ENCODE data around the gene TACR1. TPM values are rescaled to one million over a fixed set of nuclear protein-coding genes. Genes with fewer than 3 reads are reported as not detected.

The TACR1 gene
- total and polyA plus RNA-seq, 2 donors (not counting 1 experiment from before 2014, with no cell fraction given), result 0.01 to 0.05 TPM

- Mint-ChIP-seq H3K9me3 (ENCODE audit: insufficient read depth) (no peaks in the 10 kb centered on the region), H3K4me3 (no peak overlapping the region), H3K27ac (no peak overlapping the region), H3K27me3 (no peaks in the 10 kb centered on the region), H3K4me1 (no peaks in the 10 kb centered on the region)
- ChIA-PET POLR2A (no interaction called here), CTCF (interaction anchor here (1.3 kb wide), 1 partner anchor 504 kb away, joined by 3 read pairs; no protein-coding TSS in a partner anchor)
- H3K79me2 ChIP-seq (ENCODE audit: control insufficient read depth, insufficient read depth, low read length), result no peaks in the 10 kb centered on the region
- peaks cover 0 to 3% (median 3%) of the 10 kb centered on the region in 3 donors for H3K9me3 ChIP-seq (ENCODE audit: control extremely low read depth in 1 of 3, control insufficient read depth in 2 of 3, insufficient read depth in 1 of 3, low read length in 2 of 3)
- ATAC-seq (ENCODE audit: low read depth) (no peak), DNase-seq (no peak)
- H4K20me1 ChIP-seq (ENCODE audit: control insufficient read depth, insufficient read depth, low read length, poor library complexity, severe bottlenecking), result no peaks in the 10 kb centered on the region
- WGBS (ENCODE audit: insufficient coverage), result 92% methylated on average over 6 of the region's 6 CpGs
- no peaks in the 10 kb centered on the region for H3K4me1 ChIP-seq (ENCODE audit: control insufficient read depth in 2 of 2, insufficient read depth in 2 of 2, low read length in 2 of 2)
- no peak overlapping the region for H3K9ac ChIP-seq (ENCODE audit: low read length)
- TF ChIP-seq CTCF (IDR thresholded peaks at IDR 0.05) (no peak), EZH2 (IDR thresholded peaks at IDR 0.05; ENCODE audit: borderline replicate concordance, insufficient read depth, low read depth, low read length, poor library complexity, severe bottlenecking) (no peak)
- intact Hi-C loops (cut with micrococcal nuclease), result no loop called here
- no peak overlapping the region for H2AFZ ChIP-seq (ENCODE audit: insufficient read depth, low read depth, low read length, poor library complexity, severe bottlenecking)
- H3K4me2 ChIP-seq (replicated peaks; ENCODE audit: low read depth, low read length, poor library complexity, severe bottlenecking), result no peak overlapping the region
- no peak overlapping the region for H3K27ac ChIP-seq (ENCODE audit: low read length in 2 of 2)
- no peaks in the 10 kb centered on the region for H3K36me3 ChIP-seq (replicated peaks in 1 of 2; ENCODE audit: control extremely low read depth in 1 of 2, control insufficient read depth in 1 of 2, extremely low read depth in 1 of 2, insufficient read depth in 2 of 2, low read length in 1 of 2)
- no peak overlapping the region for H3K4me3 ChIP-seq (ENCODE audit: control extremely low read depth in 1 of 5, extremely low read depth in 1 of 5, insufficient read depth in 1 of 5, low read depth in 2 of 5, low read length in 4 of 5)
- no peaks in the 10 kb centered on the region for H3K27me3 ChIP-seq (replicated peaks in 1 of 4; ENCODE audit: control extremely low read depth in 1 of 4, control insufficient read depth in 3 of 4, insufficient read depth in 4 of 4, low read length in 3 of 4)
Measured at GRCh38 chr2:75123876-75124275, 75.4 kb downstream of the TACR1 start.

GRCh38 chr2:75113231-75113869 lies 86.0 kb downstream of the TACR1 start:
- intact Hi-C loops (cut with micrococcal nuclease), result no loop called here
- ATAC-seq (ENCODE audit: low read depth) (no peak), DNase-seq (no peak)
- Histone ChIP-seq H3K27me3 (replicated peaks in 1 of 4; ENCODE audit: control extremely low read depth in 1 of 4, control insufficient read depth in 3 of 4, insufficient read depth in 4 of 4, low read length in 3 of 4) (no peaks in the 10 kb centered on the region), H2AFZ (ENCODE audit: insufficient read depth, low read depth, low read length, poor library complexity, severe bottlenecking) (no peak overlapping the region), H3K9ac (ENCODE audit: low read length) (no peak overlapping the region), H3K79me2 (ENCODE audit: control insufficient read depth, insufficient read depth, low read length) (no peaks in the 10 kb centered on the region), H3K4me1 (ENCODE audit: control insufficient read depth in 2 of 2, insufficient read depth in 2 of 2, low read length in 2 of 2) (no peaks in the 10 kb centered on the region), H3K9me3 (ENCODE audit: control extremely low read depth in 1 of 3, control insufficient read depth in 2 of 3, insufficient read depth in 1 of 3, low read length in 2 of 3) (no peaks in the 10 kb centered on the region), H4K20me1 (ENCODE audit: control insufficient read depth, insufficient read depth, low read length, poor library complexity, severe bottlenecking) (no peaks in the 10 kb centered on the region), H3K4me3 (ENCODE audit: control extremely low read depth in 1 of 5, extremely low read depth in 1 of 5, insufficient read depth in 1 of 5, low read depth in 2 of 5, low read length in 4 of 5) (no peak overlapping the region), H3K27ac (ENCODE audit: low read length in 2 of 2) (no peak overlapping the region), H3K36me3 (replicated peaks in 1 of 2; ENCODE audit: control extremely low read depth in 1 of 2, control insufficient read depth in 1 of 2, extremely low read depth in 1 of 2, insufficient read depth in 2 of 2, low read length in 1 of 2) (no peaks in the 10 kb centered on the region), H3K4me2 (replicated peaks; ENCODE audit: low read depth, low read length, poor library complexity, severe bottlenecking) (no peak overlapping the region)
- POLR2A ChIA-PET, result no interaction called here
- no peaks in the 10 kb centered on the region for H3K27me3 Mint-ChIP-seq
- no peaks in the 10 kb centered on the region for H3K9me3 Mint-ChIP-seq (ENCODE audit: insufficient read depth)
- no peak overlapping the region for H3K4me3 Mint-ChIP-seq
- no peak overlapping the region for H3K27ac Mint-ChIP-seq
- no peaks in the 10 kb centered on the region for H3K4me1 Mint-ChIP-seq
- no CpG with 5 or more reads among the region's 4 CpGs for WGBS (ENCODE audit: insufficient coverage)
- TF ChIP-seq CTCF (IDR thresholded peaks at IDR 0.05) (no peak), EZH2 (IDR thresholded peaks at IDR 0.05; ENCODE audit: borderline replicate concordance, insufficient read depth, low read depth, low read length, poor library complexity, severe bottlenecking) (no peak)
- CTCF ChIA-PET, result no interaction called here

All from B cell (primary cell).